HG02981 (cell line): ENCODE measurements around the gene MRNIP.
"Not testable (repeated sequence)": the region's sequence is repeated elsewhere in the genome, so short reads cannot be mapped to it uniquely, and the experiment has no call there.

ENCODE experiments used
- ATAC-seq: cut with Tn5 transposase; IDR thresholded peaks from one replicate; pipeline ENCODE4 v1.9.1; 2021; ENCODE audit warnings: mild to moderate bottlenecking, moderate library complexity; ENCODE audit not compliant: unreplicated experiment

The MRNIP gene

GRCh38 chr5:179872055-179872827 lies 13.6 kb upstream of the MRNIP start:
- ATAC-seq: no peak

GRCh38 chr5:179871533-179871932 lies 12.9 kb upstream of the MRNIP start:
- ATAC-seq: not testable (repeated sequence)

GRCh38 chr5:179870952-179871351 lies 12.3 kb upstream of the MRNIP start:
- ATAC-seq: no peak

DNA sequence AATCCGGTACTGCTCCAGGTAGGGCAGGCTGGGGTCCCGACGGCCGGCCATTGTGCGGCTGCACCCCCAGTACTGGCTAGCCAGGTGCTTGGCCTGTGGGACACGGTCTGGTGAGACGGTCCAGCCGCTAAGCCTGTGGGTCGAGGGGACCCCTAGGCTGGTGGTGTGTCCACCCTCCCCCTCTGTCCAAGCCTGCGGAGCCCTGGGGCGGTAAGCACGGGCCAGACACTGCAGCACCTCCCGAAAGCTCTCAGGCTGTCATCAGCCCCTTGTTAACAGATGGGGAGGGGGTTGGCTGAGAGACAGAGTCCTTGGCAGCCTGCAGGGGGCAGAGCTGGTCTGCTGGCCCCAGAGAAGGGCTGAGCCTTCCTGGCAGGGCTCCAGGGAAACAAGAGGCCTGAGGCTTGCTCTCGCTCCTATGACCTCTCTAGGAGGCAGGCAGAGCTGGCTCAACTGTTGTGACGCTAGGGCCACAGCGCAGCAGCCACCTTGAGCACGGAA lies 11.8 kb upstream of the MRNIP start:
- ATAC-seq: no peak

- ATAC-seq: no peak
These were observed 11.2 kb upstream of the MRNIP start for GRCh38 chr5:179869641-179870402.

GRCh38 chr5:179869101-179869500 lies 10.5 kb upstream of the MRNIP start:
- no peak for ATAC-seq

DNA sequence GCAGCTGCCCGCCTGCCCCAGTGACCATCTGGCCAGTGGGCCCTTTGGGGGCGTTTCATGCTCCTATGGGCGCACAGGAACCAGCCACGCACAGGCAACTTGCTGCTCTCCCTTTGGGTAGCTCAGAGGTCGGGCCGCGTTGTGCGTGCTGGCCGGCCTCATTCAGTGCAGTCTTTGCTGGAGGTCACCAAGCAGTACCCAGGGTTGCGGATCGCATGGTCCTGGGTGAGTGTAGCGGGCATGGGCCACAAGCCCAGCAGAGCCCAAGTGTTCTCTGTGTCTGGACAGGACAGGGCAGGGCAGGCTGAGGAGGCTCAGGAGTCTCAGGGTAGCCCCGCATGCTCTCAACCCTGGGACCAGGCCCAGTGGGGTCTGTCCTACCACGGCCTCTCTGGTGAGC lies 9.9 kb upstream of the MRNIP start:
- ATAC-seq: no peak

- no peak for ATAC-seq
These were observed 8.9 kb upstream of the MRNIP start for GRCh38 chr5:179867476-179867875.

DNA sequence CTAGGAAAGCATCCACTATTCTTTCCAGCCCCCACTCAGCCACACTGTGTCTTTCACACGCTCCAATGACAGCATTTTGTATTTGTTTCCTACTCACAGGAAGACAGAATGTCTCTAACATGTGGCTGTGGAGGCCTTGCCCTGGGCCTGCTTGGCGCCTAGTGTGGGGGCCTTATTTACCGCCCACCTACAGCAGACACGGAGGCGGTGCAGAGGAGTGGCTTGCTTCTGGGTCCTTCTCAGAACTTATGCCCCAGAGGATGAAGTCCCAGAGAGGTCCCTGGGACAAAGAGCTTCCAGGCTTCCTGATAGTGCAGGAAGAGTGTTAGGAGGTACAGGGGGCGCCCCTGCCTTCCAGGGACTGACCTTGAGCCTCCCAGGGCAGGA lies 8.5 kb upstream of the MRNIP start:
- no peak for ATAC-seq

DNA sequence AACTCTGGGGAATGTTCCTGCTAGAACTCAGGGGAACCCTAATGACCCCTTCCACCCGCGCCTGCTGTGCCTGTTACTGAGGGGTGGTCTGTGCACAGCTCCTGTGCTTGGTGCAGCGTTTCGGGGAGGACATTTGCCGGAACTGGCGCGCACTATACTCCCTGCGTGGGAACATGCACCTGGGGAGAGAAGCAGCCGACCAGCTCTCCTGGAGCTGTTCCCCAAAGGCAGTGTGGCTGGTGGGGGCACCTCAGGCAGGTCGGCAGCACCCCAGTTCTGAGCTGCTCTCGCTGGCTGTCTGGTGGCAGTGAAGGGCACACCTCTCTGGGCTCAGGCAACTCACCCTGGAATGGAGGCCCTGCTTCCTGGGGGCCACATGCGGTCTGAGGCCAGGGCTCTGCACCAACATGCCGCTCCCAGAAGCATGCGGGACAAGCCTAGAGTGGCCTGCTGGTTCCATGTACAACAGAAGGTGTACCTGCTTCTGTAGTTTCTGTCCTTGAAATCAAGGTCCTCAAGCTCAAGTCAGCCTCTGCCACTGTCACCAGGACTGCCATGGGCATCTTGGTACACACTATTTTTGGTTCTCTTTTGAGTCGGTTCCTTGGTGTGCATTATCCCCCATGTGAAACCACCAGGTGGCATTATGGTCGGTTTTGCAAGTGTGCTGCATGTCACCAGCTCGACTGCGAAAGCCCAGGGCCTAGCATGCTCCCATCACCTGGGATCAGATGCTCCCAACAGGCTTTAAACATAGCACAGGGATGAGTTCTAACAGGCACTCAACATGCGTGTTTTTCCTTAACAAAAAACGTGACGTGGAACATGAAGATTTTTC lies 7.8 kb upstream of the MRNIP start:
- ATAC-seq: no peak

DNA sequence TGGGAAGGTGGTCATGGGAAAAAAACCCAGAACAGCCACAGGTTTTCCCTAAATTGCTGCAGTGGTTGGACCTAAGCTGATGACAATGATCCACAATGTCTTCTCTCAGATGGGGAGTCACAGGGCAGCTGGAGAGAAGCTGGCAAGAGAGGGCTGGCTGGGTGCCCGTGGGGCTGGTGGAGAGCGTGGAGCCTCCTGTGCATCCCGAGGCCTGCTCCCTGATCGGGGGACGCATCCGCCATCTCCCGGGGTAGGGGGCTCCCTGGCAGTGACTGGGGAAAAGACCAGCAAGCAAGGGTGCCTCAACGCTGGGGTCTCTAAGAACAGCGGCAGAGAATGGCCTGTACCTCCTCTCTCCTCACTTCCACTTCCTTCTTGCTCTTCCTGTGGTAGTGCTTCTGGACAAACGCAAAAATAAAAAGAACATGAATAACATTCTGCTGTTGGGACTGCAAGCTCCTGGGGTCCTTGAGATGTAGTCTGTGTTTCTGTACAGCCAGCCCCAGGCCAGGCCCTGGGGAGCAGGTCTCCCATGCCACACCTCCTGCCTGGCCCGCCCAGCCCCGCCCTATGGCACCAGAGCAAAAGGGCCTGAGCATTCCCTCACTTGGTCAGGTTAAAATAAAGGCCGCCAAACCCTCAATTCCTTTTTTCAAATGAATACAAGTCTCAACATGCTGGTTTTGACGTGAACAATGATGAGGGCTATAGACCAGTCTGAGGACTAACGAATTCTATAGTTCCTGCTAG lies 7.0 kb upstream of the MRNIP start:
- no peak for ATAC-seq

DNA sequence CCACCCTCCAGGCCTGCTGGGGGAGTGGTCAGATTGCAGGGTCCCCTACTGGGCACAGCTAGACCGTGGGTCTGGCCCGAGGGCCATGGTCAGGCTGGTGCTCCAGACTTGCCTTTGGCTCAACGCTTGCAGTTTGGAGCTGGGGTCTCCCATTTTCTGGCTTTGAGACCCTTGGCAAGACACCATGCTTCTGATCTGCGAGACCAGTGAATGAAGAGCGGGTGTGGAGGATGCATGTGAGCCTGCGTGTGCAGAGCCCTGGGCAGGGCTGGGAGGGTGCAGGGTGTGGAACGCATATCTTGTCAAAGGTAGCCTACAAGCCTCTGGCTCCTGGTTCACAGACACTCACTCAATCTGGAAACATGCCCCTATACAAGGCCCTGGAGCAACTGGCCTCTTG lies 6.1 kb upstream of the MRNIP start:
- ATAC-seq: no peak

DNA sequence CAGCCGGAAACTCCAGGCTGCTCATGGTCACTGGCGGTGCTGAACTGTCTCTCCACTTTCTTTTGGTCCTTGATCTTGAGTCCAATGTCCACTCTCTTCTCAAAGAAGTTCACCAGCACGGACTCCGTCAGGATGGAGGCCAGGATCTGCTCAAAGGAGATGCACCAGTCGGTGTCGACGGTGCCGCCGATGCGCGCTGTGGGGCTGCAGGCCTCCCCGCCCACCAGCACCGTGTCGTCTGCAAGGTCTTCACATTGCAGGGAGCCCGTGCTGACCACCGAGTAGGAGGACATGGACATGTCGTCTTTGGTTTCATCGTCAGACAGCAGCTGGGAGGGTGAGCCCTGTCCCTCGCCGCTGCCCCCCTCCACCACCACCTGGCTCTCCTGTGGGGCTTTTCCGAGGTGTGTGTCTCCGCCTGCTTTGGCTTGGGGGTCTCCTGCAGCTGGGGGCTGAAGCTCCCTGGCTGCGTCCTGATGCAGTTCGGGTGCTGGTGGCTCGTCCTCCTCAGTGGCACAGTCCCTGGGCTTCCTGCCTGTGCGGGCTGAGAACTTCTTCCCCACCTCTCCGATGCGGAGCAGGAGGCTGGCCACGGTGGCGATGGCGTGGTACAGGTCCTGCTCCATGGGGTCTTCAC lies 5.0 kb upstream of the MRNIP start:
- no peak for ATAC-seq

DNA sequence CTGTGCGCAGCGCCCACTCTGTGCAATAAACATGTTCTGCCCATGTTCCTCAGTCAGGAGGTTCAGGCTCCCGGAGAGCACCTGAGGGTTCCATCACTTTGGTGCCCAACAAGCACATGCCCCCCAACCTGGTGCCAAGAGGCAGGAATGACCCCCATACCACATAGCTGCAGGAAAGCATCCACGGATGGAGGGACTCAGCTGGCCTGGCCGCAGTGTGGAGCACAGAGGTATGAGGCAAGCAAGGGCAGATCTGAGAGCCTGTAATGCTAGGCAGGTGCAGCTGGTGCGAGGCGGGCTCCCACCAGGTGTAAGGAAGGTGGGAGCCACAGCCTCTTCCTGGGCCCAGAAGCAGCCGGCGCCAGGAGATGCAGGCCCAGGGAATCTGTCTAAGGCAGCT lies 4.3 kb upstream of the MRNIP start:
- ATAC-seq: no peak

DNA sequence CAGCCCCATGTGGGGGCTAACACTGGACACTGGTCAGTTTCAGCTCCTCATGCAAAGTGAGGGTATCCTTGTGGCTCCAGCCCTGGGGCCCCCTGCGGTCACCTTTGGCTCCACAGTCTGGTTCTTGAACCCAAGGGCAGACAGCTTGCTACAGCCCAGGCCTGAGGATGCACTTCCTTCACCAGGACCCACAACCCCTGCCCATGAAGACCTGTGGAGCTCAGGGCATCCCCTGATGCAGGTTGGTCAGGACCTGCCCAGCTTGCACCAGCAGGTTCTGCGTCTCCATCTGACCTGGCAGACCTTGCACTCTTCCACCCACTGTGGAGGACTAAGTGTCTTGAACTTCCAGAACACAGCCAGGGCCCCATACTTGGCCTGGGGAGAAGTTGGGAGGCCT lies 3.7 kb upstream of the MRNIP start:
- no peak for ATAC-seq

DNA sequence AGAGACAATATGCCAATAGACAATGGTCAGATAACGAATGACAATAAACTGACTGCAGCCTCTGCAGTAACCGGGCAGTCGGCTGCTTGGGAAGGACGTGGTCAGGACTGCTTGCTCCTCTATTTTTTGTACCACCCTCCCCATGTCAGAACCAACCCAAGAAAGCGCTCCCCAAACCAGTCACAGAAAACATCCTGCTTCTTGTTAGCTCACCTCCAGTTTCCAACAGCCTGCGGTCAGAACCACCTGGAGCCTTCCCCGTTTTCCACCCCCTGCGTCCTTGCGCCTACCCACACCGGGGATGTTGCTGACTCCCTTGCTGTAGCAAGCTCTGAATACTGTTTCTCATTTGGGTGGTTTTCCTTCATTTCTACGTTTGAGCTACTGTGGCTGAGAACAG lies 1.7 kb upstream of the MRNIP start:
- ATAC-seq: no peak

- peak; percentile 45 for ATAC-seq
These were observed 404 bp downstream of the MRNIP start for GRCh38 chr5:179858241-179858585.

DNA sequence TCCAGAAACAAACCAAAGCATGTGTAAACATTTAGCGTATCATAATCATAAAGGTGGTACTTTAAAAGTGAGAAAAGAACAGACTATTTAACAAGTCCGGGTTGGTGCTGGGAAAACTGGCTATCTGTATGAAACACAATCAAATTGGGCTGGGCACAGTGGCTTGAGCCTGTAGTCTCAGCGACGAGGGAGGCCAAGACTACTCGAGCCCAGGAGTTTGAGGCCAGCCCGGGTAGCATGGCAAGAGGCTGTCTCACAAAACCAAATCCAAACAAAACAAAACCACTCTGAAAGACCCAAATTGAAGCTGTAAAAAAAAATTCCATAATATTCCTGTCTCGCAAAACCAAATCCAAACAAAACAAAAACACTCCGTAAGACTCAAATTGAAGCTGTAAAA lies 4.3 kb downstream of the MRNIP start:
- ATAC-seq: no peak

DNA sequence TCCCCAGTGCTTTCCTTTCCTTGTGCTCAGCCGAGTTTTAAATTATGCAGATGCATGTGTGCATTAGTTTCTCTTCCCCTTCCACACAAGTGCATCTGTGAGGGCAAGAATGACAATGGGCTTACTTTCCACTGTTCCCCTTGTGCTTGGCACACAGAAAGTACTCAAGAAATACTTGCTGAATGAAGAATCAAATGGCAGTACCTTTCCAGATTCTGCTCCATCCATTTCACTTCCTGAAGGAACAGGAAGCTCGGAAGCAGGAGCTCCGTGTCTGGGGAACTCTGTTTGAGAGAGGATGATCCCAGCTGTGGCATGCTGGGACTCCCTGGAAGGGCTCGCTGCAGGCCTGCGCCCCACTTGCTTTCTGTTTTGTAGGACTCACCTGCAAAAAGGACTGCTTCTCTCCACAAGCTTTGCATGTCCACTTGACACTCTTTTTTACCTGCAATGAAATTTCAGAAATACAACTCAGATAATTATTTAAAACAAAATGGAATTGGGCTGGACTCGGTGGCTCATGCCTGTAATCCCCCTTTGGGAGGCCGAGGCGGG lies 5.5 kb downstream of the MRNIP start:
- ATAC-seq: no peak

DNA sequence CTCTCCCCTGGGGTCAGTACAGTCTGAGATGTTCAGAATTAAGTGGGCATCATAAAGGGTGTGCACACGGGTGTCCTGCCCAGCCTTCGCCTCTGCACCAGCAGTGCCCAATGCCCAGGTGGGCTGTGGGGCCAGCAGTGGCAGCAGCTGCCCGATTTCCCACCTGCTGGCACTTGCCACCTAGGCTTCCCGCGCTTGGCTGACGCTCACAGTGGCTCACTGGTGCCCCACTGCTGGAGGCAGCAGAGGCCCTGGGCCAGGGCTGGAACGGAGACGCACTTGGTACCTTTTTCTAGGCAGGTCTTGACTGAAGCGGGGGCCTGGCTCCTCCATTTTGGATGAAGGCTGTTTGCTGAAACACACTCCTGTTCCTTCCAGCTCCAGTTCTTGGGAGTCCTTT lies 17.0 kb downstream of the MRNIP start:
- ATAC-seq: no peak
